Kidney capillary endothelial cell (primary cell): ENCODE measurements around the gene SEPTIN10.

Source experiments
- DNase-seq: peaks from one replicate; pipeline ENCODE4 v3.0.0-alpha.2; 2018; ENCODE audit warnings: low spot score

Gene SEPTIN10

GRCh38 chr2:109523121-109523520 lies 90.6 kb downstream of the SEPTIN10 start:
- no peak for DNase-seq

- no peak for DNase-seq
These were observed 91.7 kb downstream of the SEPTIN10 start for GRCh38 chr2:109522063-109522374.

GRCh38 chr2:109521233-109522062 lies 92.3 kb downstream of the SEPTIN10 start:
- DNase-seq, result no peak

GRCh38 chr2:109519513-109519912 lies 94.3 kb downstream of the SEPTIN10 start:
- no peak for DNase-seq

- DNase-seq, result no peak
These were observed 96.5 kb downstream of the SEPTIN10 start for GRCh38 chr2:109517118-109517889.

GRCh38 chr2:109516445-109517117 lies 97.2 kb downstream of the SEPTIN10 start:
- peak; percentile 58 for DNase-seq

GRCh38 chr2:109514857-109515256 lies 98.9 kb downstream of the SEPTIN10 start:
- DNase-seq, result no peak

- no peak for DNase-seq
These were observed 99.8 kb downstream of the SEPTIN10 start for GRCh38 chr2:109513749-109514588.

- no peak for DNase-seq
These were observed 100.5 kb downstream of the SEPTIN10 start for GRCh38 chr2:109513230-109513629.

- no peak for DNase-seq
These were observed 101.7 kb downstream of the SEPTIN10 start for GRCh38 chr2:109512076-109512475.

GRCh38 chr2:109511168-109511567 lies 102.6 kb downstream of the SEPTIN10 start:
- no peak for DNase-seq

GRCh38 chr2:109510136-109511028 lies 103.4 kb downstream of the SEPTIN10 start:
- DNase-seq, result peak; percentile 74

GRCh38 chr2:109508556-109508955 lies 105.2 kb downstream of the SEPTIN10 start:
- DNase-seq, result no peak

GRCh38 chr2:109507828-109508227 lies 105.9 kb downstream of the SEPTIN10 start:
- DNase-seq, result no peak

GRCh38 chr2:109507217-109507616 lies 106.5 kb downstream of the SEPTIN10 start:
- DNase-seq, result no peak

- DNase-seq, result no peak
These were observed 110.6 kb downstream of the SEPTIN10 start for GRCh38 chr2:109503191-109503590.

- no peak for DNase-seq
These were observed 112.3 kb downstream of the SEPTIN10 start for GRCh38 chr2:109501461-109501860.

GRCh38 chr2:109500910-109501309 lies 112.9 kb downstream of the SEPTIN10 start:
- DNase-seq, result no peak

GRCh38 chr2:109499566-109499965 lies 114.2 kb downstream of the SEPTIN10 start:
- no peak for DNase-seq

- DNase-seq, result no peak
These were observed 114.9 kb downstream of the SEPTIN10 start for GRCh38 chr2:109498906-109499305.
